ENCODE measurements around the gene IFITM10.

IFITM10 gene

GRCh38 chr11:1727861-1728260 is 22.5 kb downstream of the IFITM10 start (continued):
- no peak for TF ChIP-seq TSHZ2 (CRISPR knock-in tag; IDR thresholded peaks at IDR 0.05)
- TF ChIP-seq CSDC2 (CRISPR knock-in tag; IDR thresholded peaks at IDR 0.05), result no peak
- no peak for TF ChIP-seq POU6F1 (CRISPR knock-in tag; IDR thresholded peaks at IDR 0.05; ENCODE audit: borderline replicate concordance, low read depth)
- no peak for TF ChIP-seq CREB5 (CRISPR knock-in tag; IDR thresholded peaks at IDR 0.05; ENCODE audit: low read depth)
- no peak for TF ChIP-seq PATZ1 (CRISPR knock-in tag; IDR thresholded peaks at IDR 0.05; ENCODE audit: borderline replicate concordance)
- TF ChIP-seq RARB (CRISPR knock-in tag; IDR thresholded peaks at IDR 0.05), result no peak

- TF ChIP-seq CSDC2 (CRISPR knock-in tag; IDR thresholded peaks at IDR 0.05) (no peak), ZNF565 (CRISPR knock-in tag; conservative IDR thresholded peaks at IDR 0.05; ENCODE audit: low read depth) (no peak), CSRNP3 (CRISPR knock-in tag; IDR thresholded peaks at IDR 0.05) (no peak), ISL1 (CRISPR knock-in tag; IDR thresholded peaks at IDR 0.05) (no peak), ESRRG (CRISPR knock-in tag; IDR thresholded peaks at IDR 0.05) (no peak)
- ATAC-seq, result no peak
Observed at GRCh38 chr11:1727096-1727690, 23.2 kb downstream of the IFITM10 start.

- no peak for TF ChIP-seq CSDC2 (CRISPR knock-in tag; IDR thresholded peaks at IDR 0.05)
- no peak for TF ChIP-seq ZNF565 (CRISPR knock-in tag; conservative IDR thresholded peaks at IDR 0.05; ENCODE audit: low read depth)
- no peak for TF ChIP-seq BACH2 (CRISPR knock-in tag; IDR thresholded peaks at IDR 0.05; ENCODE audit: borderline replicate concordance)
- no peak for TF ChIP-seq RARB (CRISPR knock-in tag; IDR thresholded peaks at IDR 0.05)
- no peak for TF ChIP-seq TCF4 (CRISPR knock-in tag; IDR thresholded peaks at IDR 0.05; ENCODE audit: borderline replicate concordance)
- no peak for TF ChIP-seq PPARA (CRISPR knock-in tag; IDR thresholded peaks at IDR 0.05; ENCODE audit: borderline replicate concordance)
- TF ChIP-seq ZNF8 (CRISPR knock-in tag; IDR thresholded peaks at IDR 0.05), result no peak
- no peak for TF ChIP-seq OSR1 (CRISPR knock-in tag; IDR thresholded peaks at IDR 0.05)
- no peak for TF ChIP-seq ESRRG (CRISPR knock-in tag; IDR thresholded peaks at IDR 0.05)
- ATAC-seq, result no peak
Observed at GRCh38 chr11:1719781-1720180, 30.6 kb downstream of the IFITM10 start.

- ATAC-seq, result no peak
- no peak for TF ChIP-seq CSDC2 (CRISPR knock-in tag; IDR thresholded peaks at IDR 0.05)
- TF ChIP-seq OSR1 (CRISPR knock-in tag; IDR thresholded peaks at IDR 0.05), result no peak
- no peak for TF ChIP-seq ZNF565 (CRISPR knock-in tag; conservative IDR thresholded peaks at IDR 0.05; ENCODE audit: low read depth)
- TF ChIP-seq ZFP30 (CRISPR knock-in tag; IDR thresholded peaks at IDR 0.05), result no peak
- TF ChIP-seq ZNF8 (CRISPR knock-in tag; IDR thresholded peaks at IDR 0.05), result no peak
- TF ChIP-seq SNAI2 (CRISPR knock-in tag; IDR thresholded peaks at IDR 0.05), result no peak
- no peak for TF ChIP-seq ZNF70 (CRISPR knock-in tag; IDR thresholded peaks at IDR 0.05)
- TF ChIP-seq BACH2 (CRISPR knock-in tag; IDR thresholded peaks at IDR 0.05; ENCODE audit: borderline replicate concordance), result no peak
- TF ChIP-seq TOX (CRISPR knock-in tag; IDR thresholded peaks at IDR 0.05; ENCODE audit: borderline replicate concordance), result no peak
- TF ChIP-seq ZFP3 (CRISPR knock-in tag; IDR thresholded peaks at IDR 0.05), result no peak
- TF ChIP-seq CSRNP3 (CRISPR knock-in tag; IDR thresholded peaks at IDR 0.05), result no peak
- TF ChIP-seq RARB (CRISPR knock-in tag; IDR thresholded peaks at IDR 0.05), result no peak
- TF ChIP-seq ZC3H10 (CRISPR knock-in tag; IDR thresholded peaks at IDR 0.05), result no peak
- no peak for TF ChIP-seq ARNTL (CRISPR knock-in tag; IDR thresholded peaks at IDR 0.05; ENCODE audit: borderline replicate concordance, low read depth)
- TF ChIP-seq POU6F1 (CRISPR knock-in tag; IDR thresholded peaks at IDR 0.05; ENCODE audit: borderline replicate concordance, low read depth), result no peak
- TF ChIP-seq ESRRG (CRISPR knock-in tag; IDR thresholded peaks at IDR 0.05), result no peak
Observed at GRCh38 chr11:1718326-1718725, 32.1 kb downstream of the IFITM10 start.
